Activated naive CD8-positive, alpha-beta T cell treated with anti-CD3 and anti-CD28 coated beads for 36 hours (primary cell): ENCODE data around the gene FRMD8. TPM values are rescaled to one million over a fixed set of nuclear protein-coding genes. Genes with fewer than 3 reads are reported as not detected.

Experiments used
- DNase-seq: peaks from one replicate; pipeline ENCODE4 v3.0.0; 2021
- H3K27ac Mint-ChIP-seq: one replicate; pipeline ENCODE4 v1.8.0; 2022; ENCODE audit warnings: mild to moderate bottlenecking, moderate library complexity, mixed read lengths
- H3K27me3 Mint-ChIP-seq: one replicate; pipeline ENCODE4 v1.8.0; 2022; ENCODE audit warnings: mild to moderate bottlenecking, mixed read lengths
- H3K36me3 Mint-ChIP-seq: one replicate; pipeline ENCODE4 v1.8.0; 2021; ENCODE audit warnings: mild to moderate bottlenecking, mixed read lengths
- H3K4me1 Mint-ChIP-seq: one replicate; pipeline ENCODE4 v1.8.0; 2021; ENCODE audit warnings: mixed read lengths
- H3K4me3 Mint-ChIP-seq: one replicate; pipeline ENCODE4 v1.8.0; 2022; ENCODE audit warnings: mild to moderate bottlenecking, moderate library complexity, mixed read lengths
- H3K9me3 Mint-ChIP-seq: one replicate; pipeline ENCODE4 v1.8.0; 2022; ENCODE audit warnings: mixed read lengths
- total RNA-seq, 2 experiments: library from RNA; stranded (reverse); gene quantifications; one replicate each; pipeline ENCODE4 v1.2.3, GENCODE V29; 2021

The FRMD8 gene
- total RNA-seq, 2 experiments from 2014 or later: 33.1 to 36.3 TPM

- Mint-ChIP-seq H3K27ac (no peak overlapping the region), H3K36me3 (no peaks in the 10 kb centered on the region), H3K9me3 (no peaks in the 10 kb centered on the region), H3K4me1 (peaks cover 6% of the 10 kb centered on the region), H3K27me3 (no peaks in the 10 kb centered on the region), H3K4me3 (no peak overlapping the region)
- no peak for DNase-seq
Observed at GRCh38 chr11:65362966-65363365, 23.5 kb upstream of the FRMD8 start.

GRCh38 chr11:65363770-65364169 lies 22.7 kb upstream of the FRMD8 start:
- no peaks in the 10 kb centered on the region for H3K36me3 Mint-ChIP-seq
- no peaks in the 10 kb centered on the region for H3K9me3 Mint-ChIP-seq
- peaks cover 6% of the 10 kb centered on the region for H3K4me1 Mint-ChIP-seq
- no peaks in the 10 kb centered on the region for H3K27me3 Mint-ChIP-seq
- no peak for DNase-seq
- no peak overlapping the region for H3K27ac Mint-ChIP-seq
- H3K4me3 Mint-ChIP-seq: no peak overlapping the region

- Mint-ChIP-seq H3K9me3 (no peaks in the 10 kb centered on the region), H3K27ac (no peak overlapping the region), H3K4me3 (no peak overlapping the region), H3K27me3 (no peaks in the 10 kb centered on the region), H3K36me3 (no peaks in the 10 kb centered on the region), H3K4me1 (peaks cover 6% of the 10 kb centered on the region)
- no peak for DNase-seq
Observed at GRCh38 chr11:65366340-65366773, 20.1 kb upstream of the FRMD8 start.

GRCh38 chr11:65370659-65371049 lies 15.8 kb upstream of the FRMD8 start:
- H3K4me1 Mint-ChIP-seq: peaks cover 4% of the 10 kb centered on the region
- H3K36me3 Mint-ChIP-seq: no peaks in the 10 kb centered on the region
- no peak overlapping the region for H3K27ac Mint-ChIP-seq
- H3K9me3 Mint-ChIP-seq: no peaks in the 10 kb centered on the region
- no peak for DNase-seq
- no peaks in the 10 kb centered on the region for H3K27me3 Mint-ChIP-seq
- H3K4me3 Mint-ChIP-seq: no peak overlapping the region

GRCh38 chr11:65373839-65374580 lies 12.4 kb upstream of the FRMD8 start:
- Mint-ChIP-seq H3K27ac (no peak overlapping the region), H3K27me3 (no peaks in the 10 kb centered on the region), H3K4me1 (no peaks in the 10 kb centered on the region)

GRCh38 chr11:65375012-65375411 lies 11.4 kb upstream of the FRMD8 start:
- no peaks in the 10 kb centered on the region for H3K36me3 Mint-ChIP-seq
- H3K4me1 Mint-ChIP-seq: peaks cover 1% of the 10 kb centered on the region
- no peaks in the 10 kb centered on the region for H3K27me3 Mint-ChIP-seq
- no peak overlapping the region for H3K4me3 Mint-ChIP-seq
- DNase-seq: no peak
- H3K9me3 Mint-ChIP-seq: no peaks in the 10 kb centered on the region
- H3K27ac Mint-ChIP-seq: no peak overlapping the region

More at GRCh38 chr11:65373839-65374580, 12.4 kb upstream of the FRMD8 start:
- Mint-ChIP-seq H3K9me3 (no peaks in the 10 kb centered on the region), H3K4me3 (no peak overlapping the region), H3K36me3 (no peaks in the 10 kb centered on the region)
- DNase-seq: no peak

GRCh38 chr11:65376138-65376713 lies 10.2 kb upstream of the FRMD8 start:
- no peak overlapping the region for H3K27ac Mint-ChIP-seq
- H3K27me3 Mint-ChIP-seq: no peaks in the 10 kb centered on the region
- no peak overlapping the region for H3K4me3 Mint-ChIP-seq
- peaks cover 11% of the 10 kb centered on the region for H3K4me1 Mint-ChIP-seq
- H3K9me3 Mint-ChIP-seq: no peaks in the 10 kb centered on the region
- no peak for DNase-seq
- no peaks in the 10 kb centered on the region for H3K36me3 Mint-ChIP-seq

- H3K36me3 Mint-ChIP-seq: no peaks in the 10 kb centered on the region
- H3K9me3 Mint-ChIP-seq: no peaks in the 10 kb centered on the region
Observed at GRCh38 chr11:65377036-65377435, 9.4 kb upstream of the FRMD8 start.

GRCh38 chr11:65377777-65378176 lies 8.7 kb upstream of the FRMD8 start:
- Mint-ChIP-seq H3K27ac (no peak overlapping the region), H3K36me3 (no peaks in the 10 kb centered on the region), H3K9me3 (no peaks in the 10 kb centered on the region), H3K4me3 (no peak overlapping the region), H3K27me3 (no peaks in the 10 kb centered on the region), H3K4me1 (peaks cover 17% of the 10 kb centered on the region)
- DNase-seq: no peak

More at GRCh38 chr11:65377036-65377435, 9.4 kb upstream of the FRMD8 start:
- Mint-ChIP-seq H3K27me3 (no peaks in the 10 kb centered on the region), H3K4me3 (no peak overlapping the region), H3K4me1 (peaks cover 12% of the 10 kb centered on the region), H3K27ac (no peak overlapping the region)
- no peak for DNase-seq

- Mint-ChIP-seq H3K36me3 (no peaks in the 10 kb centered on the region), H3K27me3 (no peaks in the 10 kb centered on the region), H3K4me3 (no peak overlapping the region), H3K27ac (no peak overlapping the region), H3K4me1 (peaks cover 23% of the 10 kb centered on the region), H3K9me3 (no peaks in the 10 kb centered on the region)
- DNase-seq: no peak
Observed at GRCh38 chr11:65378208-65378927, 8.1 kb upstream of the FRMD8 start.

GRCh38 chr11:65378928-65379638 lies 7.4 kb upstream of the FRMD8 start:
- H3K9me3 Mint-ChIP-seq: no peaks in the 10 kb centered on the region
- H3K27ac Mint-ChIP-seq: no peak overlapping the region
- no peak for DNase-seq
- no peaks in the 10 kb centered on the region for H3K27me3 Mint-ChIP-seq
- peaks cover 28% of the 10 kb centered on the region for H3K4me1 Mint-ChIP-seq
- H3K36me3 Mint-ChIP-seq: no peaks in the 10 kb centered on the region
- H3K4me3 Mint-ChIP-seq: no peak overlapping the region

- Mint-ChIP-seq H3K9me3 (no peaks in the 10 kb centered on the region), H3K36me3 (no peaks in the 10 kb centered on the region), H3K27me3 (no peaks in the 10 kb centered on the region), H3K4me1 (peaks cover 36% of the 10 kb centered on the region), H3K4me3 (peak overlapping the region; percentile 43), H3K27ac (peak overlapping the region; percentile 65)
- no peak for DNase-seq
Observed at GRCh38 chr11:65379698-65380459, 6.6 kb upstream of the FRMD8 start.

GRCh38 chr11:65380460-65381119 lies 5.8 kb upstream of the FRMD8 start:
- H3K36me3 Mint-ChIP-seq: no peaks in the 10 kb centered on the region
- H3K4me1 Mint-ChIP-seq: peaks cover 43% of the 10 kb centered on the region
- no peaks in the 10 kb centered on the region for H3K27me3 Mint-ChIP-seq
- H3K27ac Mint-ChIP-seq: peak overlapping the region; percentile 99
- no peak for DNase-seq
- H3K9me3 Mint-ChIP-seq: no peaks in the 10 kb centered on the region
- H3K4me3 Mint-ChIP-seq: peak overlapping the region; percentile 87

GRCh38 chr11:65381716-65382032 lies 4.8 kb upstream of the FRMD8 start:
- no peak for DNase-seq
- peak overlapping the region; percentile 87 for H3K4me3 Mint-ChIP-seq
- H3K27me3 Mint-ChIP-seq: no peaks in the 10 kb centered on the region
- peaks cover 50% of the 10 kb centered on the region for H3K4me1 Mint-ChIP-seq
- H3K27ac Mint-ChIP-seq: peak overlapping the region; percentile 99
- H3K9me3 Mint-ChIP-seq: no peaks in the 10 kb centered on the region
- H3K36me3 Mint-ChIP-seq: no peaks in the 10 kb centered on the region
